DOHH2 (cell line): ENCODE measurements around the gene RCN2.
A peak's percentile ranks its signal among the peaks of the same experiment; 100 is the strongest.

ENCODE experiments used
- H3F3A ChIP-seq: fragments of 200-600 bp; sonication (generic), shearing (Covaris generic); 2 replicates; pipeline ENCODE4 v1.6.0; 2016; ENCODE audit warnings: antibody characterized with exemption, mild to moderate bottlenecking; ENCODE audit not compliant: control insufficient read depth, insufficient read depth
- H3K27ac ChIP-seq: fragments of 200-600 bp; sonication (generic); 2 replicates; pipeline ENCODE4 v1.5.1; 2014; ENCODE audit warnings: low read depth, mild to moderate bottlenecking, low read length, moderate library complexity
- H3K27me3 ChIP-seq: fragments of 200-600 bp; sonication (generic); 2 replicates; pipeline ENCODE4 v1.6.1; 2014; ENCODE audit warnings: mild to moderate bottlenecking, low read length, mixed read lengths; ENCODE audit not compliant: control insufficient read depth
- H3K36me3 ChIP-seq: fragments of 200-600 bp; sonication (generic); 2 replicates; pipeline ENCODE4 v1.6.1; 2014; ENCODE audit warnings: mild to moderate bottlenecking, low read length, moderate library complexity, mixed read lengths; ENCODE audit not compliant: control insufficient read depth
- H3K4me1 ChIP-seq: fragments of 200-600 bp; sonication (generic); 2 replicates; pipeline ENCODE4 v1.6.1; 2014; ENCODE audit warnings: mild to moderate bottlenecking, low read length, mixed read lengths; ENCODE audit not compliant: control insufficient read depth
- H3K4me2 ChIP-seq: fragments of 200-600 bp; sonication (generic); 2 replicates; pipeline ENCODE4 v1.6.0; 2014; ENCODE audit warnings: mild to moderate bottlenecking, low read length, moderate library complexity
- H3K4me3 ChIP-seq: fragments of 200-600 bp; sonication (generic); 2 replicates; pipeline ENCODE4 v1.5.1; 2014; ENCODE audit warnings: mild to moderate bottlenecking, low read length, mixed read lengths
- H3K79me2 ChIP-seq: fragments of 200-600 bp; sonication (generic); 2 replicates; pipeline ENCODE4 v1.6.1; 2014; ENCODE audit warnings: mild to moderate bottlenecking, low read length, mixed read lengths; ENCODE audit not compliant: control insufficient read depth
- H3K9me2 ChIP-seq: fragments of 200-600 bp; sonication (generic); replicated peaks from 2 replicates; pipeline ENCODE4 v1.6.1; 2014; ENCODE audit warnings: mild to moderate bottlenecking, low read length, mixed read lengths; ENCODE audit not compliant: control insufficient read depth
- H3K9me3 ChIP-seq: fragments of 200-600 bp; sonication (generic); 2 replicates; pipeline ENCODE4 v1.6.1; 2014; ENCODE audit warnings: antibody characterized with exemption, low read length, mixed read lengths; ENCODE audit not compliant: control insufficient read depth, insufficient read depth
- H4K20me1 ChIP-seq: fragments of 200-600 bp; sonication (generic); 2 replicates; pipeline ENCODE4 v1.6.0; 2014; ENCODE audit warnings: low read depth, mild to moderate bottlenecking, antibody characterized with exemption, low read length, moderate library complexity; ENCODE audit not compliant: control insufficient read depth, insufficient read depth
- CTCF ChIP-seq: fragments of 200-600 bp; sonication (generic); IDR thresholded peaks from one replicate; pipeline ENCODE4 v1.5.1; 2014; ENCODE audit warnings: antibody characterized with exemption, mild to moderate bottlenecking, low read depth, low read length; ENCODE audit not compliant: poor library complexity, severe bottlenecking
- EZH2phosphoT487 ChIP-seq: fragments of 200-600 bp; sonication (generic); IDR thresholded peaks from 2 replicates; pipeline ENCODE4 v1.6.1; 2017; ENCODE audit warnings: borderline replicate concordance, mild to moderate bottlenecking, antibody characterized with exemption, low read length, moderate library complexity, mixed read lengths

RCN2 gene

GRCh38 chr15:76972389-76973361, 41.1 kb downstream of the RCN2 start:
- Histone ChIP-seq H3K27ac (no peak overlapping the region), H4K20me1 (no peaks in the 10 kb centered on the region), H3K27me3 (peaks cover 10% of the 10 kb centered on the region; the same call in 1 of the 2 replicates), H3K36me3 (no peaks in the 10 kb centered on the region), H3K4me2 (no peak overlapping the region), H3K9me3 (no peaks in the 10 kb centered on the region), H3K4me3 (no peak overlapping the region), H3K4me1 (no peaks in the 10 kb centered on the region), H3K79me2 (no peaks in the 10 kb centered on the region), H3F3A (no peaks in the 10 kb centered on the region), H3K9me2 (no peaks in the 10 kb centered on the region)
- TF ChIP-seq EZH2phosphoT487 (no peak), CTCF (no peak)

GRCh38 chr15:76973362-76973743, 41.8 kb downstream of the RCN2 start:
- Histone ChIP-seq H4K20me1 (no peaks in the 10 kb centered on the region), H3K4me1 (no peaks in the 10 kb centered on the region)

GRCh38 chr15:76973906-76974305, 42.4 kb downstream of the RCN2 start:
- H3K27ac ChIP-seq = no peak overlapping the region
- TF ChIP-seq CTCF = no peak
- TF ChIP-seq EZH2phosphoT487 = no peak

More at GRCh38 chr15:76973362-76973743, 41.8 kb downstream of the RCN2 start:
- Histone ChIP-seq H3F3A (no peaks in the 10 kb centered on the region), H3K27ac (no peak overlapping the region), H3K79me2 (no peaks in the 10 kb centered on the region), H3K9me2 (no peaks in the 10 kb centered on the region), H3K36me3 (no peaks in the 10 kb centered on the region), H3K4me3 (no peak overlapping the region), H3K4me2 (no peak overlapping the region), H3K27me3 (peaks cover 10% of the 10 kb centered on the region; the same call in 1 of the 2 replicates), H3K9me3 (no peaks in the 10 kb centered on the region)
- TF ChIP-seq CTCF = peak; percentile 82
- TF ChIP-seq EZH2phosphoT487 = no peak

More at GRCh38 chr15:76973906-76974305, 42.4 kb downstream of the RCN2 start:
- Histone ChIP-seq H3F3A (no peaks in the 10 kb centered on the region), H3K9me2 (no peaks in the 10 kb centered on the region), H3K4me3 (no peak overlapping the region), H3K4me1 (no peaks in the 10 kb centered on the region), H4K20me1 (no peaks in the 10 kb centered on the region), H3K27me3 (peaks cover 8% of the 10 kb centered on the region; the same call in 1 of the 2 replicates), H3K79me2 (no peaks in the 10 kb centered on the region), H3K4me2 (no peak overlapping the region), H3K9me3 (no peaks in the 10 kb centered on the region), H3K36me3 (no peaks in the 10 kb centered on the region)
